ENCODE measurements around the gene DCLK1.

- TF ChIP-seq CTCF (IDR thresholded peaks at IDR 0.05): no peak
- no peak for TF ChIP-seq POLR2A (IDR thresholded peaks at IDR 0.05)
- no peak for TF ChIP-seq EP300 (IDR thresholded peaks at IDR 0.05)
Observed at GRCh38 chr13:35833608-35834275, 297.4 kb downstream of the DCLK1 start.
